Measurements from ENCODE around the gene PTCSC3.

Gene PTCSC3

DNA sequence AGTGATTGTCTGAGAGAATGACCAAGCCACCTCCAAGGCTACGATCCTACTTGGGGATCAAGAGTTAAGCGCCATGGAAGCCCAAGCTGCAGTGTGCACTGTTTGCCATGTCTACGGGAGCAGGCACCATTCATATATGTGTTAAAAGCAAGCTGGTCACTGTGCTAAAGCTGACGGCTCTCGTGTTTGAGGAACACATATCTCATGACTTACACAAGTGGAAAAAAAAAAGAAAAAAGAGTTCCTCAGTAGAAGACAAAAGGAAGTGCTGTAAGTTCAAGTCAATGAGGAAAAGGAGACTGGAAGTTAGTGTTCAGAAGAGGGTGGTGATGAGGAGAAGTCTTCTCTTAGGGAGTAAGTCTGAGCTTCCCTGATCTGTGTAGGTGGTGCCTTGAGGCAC lies 4.9 kb upstream of the PTCSC3 start:
- H3K4me3 ChIP-seq (ENCODE audit: low read depth, low read length), result no peak overlapping the region
- TF ChIP-seq, protein P1, sequence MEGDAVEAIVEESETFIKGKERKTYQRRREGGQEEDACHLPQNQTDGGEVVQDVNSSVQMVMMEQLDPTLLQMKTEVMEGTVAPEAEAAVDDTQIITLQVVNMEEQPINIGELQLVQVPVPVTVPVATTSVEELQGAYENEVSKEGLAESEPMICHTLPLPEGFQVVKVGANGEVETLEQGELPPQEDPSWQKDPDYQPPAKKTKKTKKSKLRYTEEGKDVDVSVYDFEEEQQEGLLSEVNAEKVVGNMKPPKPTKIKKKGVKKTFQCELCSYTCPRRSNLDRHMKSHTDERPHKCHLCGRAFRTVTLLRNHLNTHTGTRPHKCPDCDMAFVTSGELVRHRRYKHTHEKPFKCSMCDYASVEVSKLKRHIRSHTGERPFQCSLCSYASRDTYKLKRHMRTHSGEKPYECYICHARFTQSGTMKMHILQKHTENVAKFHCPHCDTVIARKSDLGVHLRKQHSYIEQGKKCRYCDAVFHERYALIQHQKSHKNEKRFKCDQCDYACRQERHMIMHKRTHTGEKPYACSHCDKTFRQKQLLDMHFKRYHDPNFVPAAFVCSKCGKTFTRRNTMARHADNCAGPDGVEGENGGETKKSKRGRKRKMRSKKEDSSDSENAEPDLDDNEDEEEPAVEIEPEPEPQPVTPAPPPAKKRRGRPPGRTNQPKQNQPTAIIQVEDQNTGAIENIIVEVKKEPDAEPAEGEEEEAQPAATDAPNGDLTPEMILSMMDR (IDR thresholded peaks at IDR 0.05; ENCODE audit: insufficient read depth, low read depth, low read length, missing control alignments), result no peak
- no peak for DNase-seq (ENCODE audit: low read depth)

DNA sequence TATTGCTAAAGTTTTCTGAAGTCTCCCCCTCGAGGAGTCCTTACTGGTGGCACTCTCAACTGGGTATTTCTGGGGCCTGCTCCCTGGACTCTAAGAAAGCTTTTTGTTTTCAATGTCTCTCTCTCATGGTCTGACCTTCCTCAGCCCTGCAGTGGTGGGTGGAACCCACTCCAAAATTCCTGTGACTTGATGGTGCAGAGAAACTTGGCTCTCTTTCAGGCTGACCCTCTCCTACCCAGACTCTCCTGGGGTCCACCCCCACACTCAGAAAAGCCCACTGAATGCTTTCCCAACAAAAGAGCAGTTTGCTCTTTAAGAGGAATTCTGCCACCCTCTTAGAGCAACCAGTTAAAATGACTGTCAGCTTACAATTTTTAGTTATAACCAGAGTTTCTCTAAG lies 967 bp upstream of the PTCSC3 start:
- H3K4me3 ChIP-seq (ENCODE audit: low read depth, low read length), result no peak overlapping the region
- no peak for DNase-seq (ENCODE audit: low read depth)
- TF ChIP-seq, protein P1 (IDR thresholded peaks at IDR 0.05; ENCODE audit: insufficient read depth, low read depth, low read length, missing control alignments), result no peak

DNA sequence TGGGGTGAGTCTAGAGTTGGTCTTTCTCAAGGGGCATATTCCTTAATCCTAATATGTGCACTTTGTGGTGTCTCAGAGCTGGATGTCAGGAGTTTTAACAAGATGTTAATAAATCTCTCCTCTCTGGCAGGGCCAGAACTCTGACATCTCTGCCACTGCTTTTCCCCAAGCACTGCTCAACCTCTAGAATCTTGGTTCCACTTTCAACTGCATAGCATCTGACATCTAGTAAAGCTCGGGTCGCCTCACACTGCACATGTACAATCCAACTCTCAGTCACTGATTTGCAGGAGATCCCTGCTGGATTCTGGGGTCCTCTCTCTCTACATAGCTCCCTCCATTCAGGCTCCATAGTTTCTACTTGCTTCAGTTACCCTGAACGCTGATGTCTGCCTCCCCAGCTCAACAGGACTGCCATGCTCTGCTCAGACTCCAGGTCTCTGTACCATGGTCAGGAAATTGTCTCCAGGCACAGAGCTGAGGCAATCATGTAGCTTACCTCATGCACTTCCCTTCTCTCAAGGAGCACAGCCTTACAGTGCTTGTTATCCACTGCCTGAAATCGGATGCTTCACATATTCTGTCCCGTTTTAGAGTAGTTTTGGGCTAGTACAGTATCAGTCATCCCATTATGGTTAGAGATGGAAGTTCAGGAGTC lies 1.6 kb downstream of the PTCSC3 start:
- TF ChIP-seq, protein P1 (IDR thresholded peaks at IDR 0.05; ENCODE audit: insufficient read depth, low read depth, low read length, missing control alignments), result no peak
- no peak overlapping the region for H3K4me3 ChIP-seq (ENCODE audit: low read depth, low read length)
- DNase-seq (ENCODE audit: low read depth), result no peak

DNA sequence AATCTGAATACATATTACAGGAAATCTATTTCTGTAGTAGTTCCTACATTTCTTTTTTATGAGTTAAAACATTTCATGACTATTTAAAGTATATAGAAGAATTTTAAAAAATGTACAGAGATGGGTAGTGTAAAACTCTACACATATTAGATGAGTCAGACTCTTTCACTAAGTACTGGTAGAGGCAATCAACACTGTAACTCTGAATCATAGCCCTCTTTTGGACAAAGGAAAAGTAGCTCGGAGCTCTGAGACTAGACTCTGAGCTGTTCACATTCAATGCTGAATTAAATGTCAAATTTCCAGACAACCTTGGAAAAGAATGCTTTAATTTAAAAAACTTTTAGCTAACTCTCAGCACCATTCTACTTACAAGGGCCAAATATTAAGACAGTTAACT lies 3.4 kb downstream of the PTCSC3 start:
- no peak for DNase-seq (ENCODE audit: low read depth)
- H3K4me3 ChIP-seq (ENCODE audit: low read depth, low read length), result no peak overlapping the region
- TF ChIP-seq, protein P1 (IDR thresholded peaks at IDR 0.05; ENCODE audit: insufficient read depth, low read depth, low read length, missing control alignments), result no peak

DNA sequence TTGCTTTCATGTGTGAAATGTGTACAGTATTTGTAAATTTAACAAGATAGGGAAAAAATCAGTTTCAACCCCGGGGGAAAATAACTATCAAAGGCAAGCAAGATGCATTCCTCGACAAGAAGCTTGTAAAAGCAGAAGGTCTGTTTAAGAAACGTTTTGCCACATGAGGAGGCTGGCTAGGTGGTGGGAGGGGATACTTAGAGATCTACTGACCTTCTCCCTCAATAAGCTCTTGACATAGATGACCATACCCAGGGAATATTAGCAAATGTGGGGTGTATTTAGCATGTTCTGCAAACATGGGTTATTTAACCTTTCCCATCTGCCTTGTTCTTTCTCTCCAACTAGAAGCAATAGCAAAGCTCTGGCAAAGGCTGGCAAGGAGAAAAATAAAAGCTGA lies 4.9 kb downstream of the PTCSC3 start:
- no peak for DNase-seq (ENCODE audit: low read depth)
- H3K4me3 ChIP-seq (ENCODE audit: low read depth, low read length), result no peak overlapping the region
- TF ChIP-seq, protein P1 (IDR thresholded peaks at IDR 0.05; ENCODE audit: insufficient read depth, low read depth, low read length, missing control alignments), result no peak

DNA sequence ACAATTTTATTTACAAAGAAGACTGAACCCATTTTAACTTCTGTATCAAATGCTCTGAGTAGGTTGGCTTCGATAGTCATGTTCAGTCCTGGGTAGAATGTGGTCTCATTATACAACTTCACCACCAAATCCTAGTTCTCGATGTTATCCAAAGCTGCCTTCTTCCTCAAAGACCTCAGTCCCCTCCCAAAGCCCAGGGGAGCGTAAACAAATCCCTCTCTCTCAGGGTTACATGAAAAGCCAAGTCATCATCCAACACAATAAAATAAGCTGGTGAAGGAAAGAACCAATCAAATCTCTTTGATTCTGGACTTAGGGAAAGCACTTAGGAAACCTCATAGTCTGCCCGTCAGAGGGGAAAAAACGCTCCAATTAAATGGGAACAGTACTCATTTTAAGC lies 9.1 kb downstream of the PTCSC3 start:
- no peak overlapping the region for H3K4me3 ChIP-seq (ENCODE audit: low read depth, low read length)
- TF ChIP-seq, protein P1 (IDR thresholded peaks at IDR 0.05; ENCODE audit: insufficient read depth, low read depth, low read length, missing control alignments), result no peak
- DNase-seq (ENCODE audit: low read depth), result no peak

DNA sequence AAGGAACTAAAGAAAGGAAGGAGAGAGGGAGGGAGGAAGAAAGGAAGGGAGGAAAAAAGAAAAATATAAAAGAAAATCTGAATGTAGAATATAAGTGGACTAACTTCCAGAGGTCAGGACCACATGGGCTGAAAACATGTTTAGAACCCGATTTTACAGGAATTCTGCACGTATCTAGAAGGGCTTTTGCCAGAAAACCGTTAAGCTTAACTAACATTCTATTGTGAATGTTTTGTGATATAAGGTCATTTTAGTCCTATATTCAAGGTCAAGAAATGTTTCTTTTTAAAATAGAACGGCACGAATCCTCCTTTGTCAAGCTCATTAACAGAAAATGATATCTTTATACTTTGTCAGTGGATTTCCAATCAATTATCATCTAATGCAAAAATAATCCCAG lies 13.1 kb downstream of the PTCSC3 start:
- TF ChIP-seq, protein P1 (IDR thresholded peaks at IDR 0.05; ENCODE audit: insufficient read depth, low read depth, low read length, missing control alignments), result no peak
- H3K4me3 ChIP-seq (ENCODE audit: low read depth, low read length), result no peak overlapping the region
- DNase-seq (ENCODE audit: low read depth), result no peak
